ENCODE results near the gene YAP1. TPM values are rescaled to one million over a fixed set of nuclear protein-coding genes. Genes with fewer than 3 reads are reported as not detected.

YAP1 gene
- total RNA-seq, 4 donors from 2014 or later = 97.0 to 177 (median 142) TPM

GRCh38 chr11:102111787-102112508, 1.7 kb downstream of the YAP1 start:
- intact Hi-C loops (cut with DNase I) = loop anchor here (10.0 kb wide), 1 partner anchor 153 kb away; no protein-coding TSS in a partner anchor
- H3K27me3 ChIP-seq = peaks cover 0 to 12% (median 0%) of the 10 kb centered on the region in 4 donors
- H3K36me3 ChIP-seq = peaks cover 0 to 15% (median 0%) of the 10 kb centered on the region in 3 donors
- H3K4me1 ChIP-seq = peaks cover 3 to 55% (median 33%) of the 10 kb centered on the region in 3 donors
- WGBS, 2 donors = 0 to 2% methylated on average over 14 to 20 of the region's 20 CpGs
- peak overlapping the region; percentile 96 to 99 (median 98) for H3K27ac ChIP-seq
- DNase-seq = no peak
- peak overlapping the region; percentile 86 to 95 (median 95) for H3K4me3 ChIP-seq
- TF ChIP-seq POLR2A (IDR thresholded peaks at IDR 0.05) = peak in 2 of 4 donors; percentile 44 to 47
- no peak for TF ChIP-seq CTCF (IDR thresholded peaks at IDR 0.05)
- no peaks in the 10 kb centered on the region for H3K9me3 ChIP-seq

- peaks cover 0 to 12% (median 0%) of the 10 kb centered on the region in 4 donors for H3K27me3 ChIP-seq
- DNase-seq = no peak
- intact Hi-C loops (cut with DNase I) = loop anchor here (10.0 kb wide), 1 partner anchor 152 kb away; no protein-coding TSS in a partner anchor
Measured at GRCh38 chr11:102112509-102112821, 2.2 kb downstream of the YAP1 start.

GRCh38 chr11:102114032-102114431, 3.8 kb downstream of the YAP1 start:
- 48 to 49% methylated on average over 4 of the region's 4 CpGs for WGBS, 2 donors
- intact Hi-C loops (cut with DNase I) = loop anchor here (10.0 kb wide), 1 partner anchor 151 kb away; no protein-coding TSS in a partner anchor
- Histone ChIP-seq H3K27ac (peak overlapping the region in 2 of 4 donors; percentile 1 to 99), H3K27me3 (peaks cover 0 to 12% (median 0%) of the 10 kb centered on the region in 4 donors), H3K36me3 (peaks cover 0 to 15% (median 0%) of the 10 kb centered on the region in 3 donors), H3K9me3 (no peaks in the 10 kb centered on the region), H3K4me3 (peak overlapping the region in 1 of 4 donors; percentile 95), H3K4me1 (peaks cover 0 to 72% (median 39%) of the 10 kb centered on the region in 3 donors)
- TF ChIP-seq POLR2A (IDR thresholded peaks at IDR 0.05) (no peak), CTCF (IDR thresholded peaks at IDR 0.05) (no peak)
- DNase-seq = no peak

More at GRCh38 chr11:102112509-102112821, 2.2 kb downstream of the YAP1 start:
- no peak for TF ChIP-seq CTCF (IDR thresholded peaks at IDR 0.05)
- no peak for TF ChIP-seq POLR2A (IDR thresholded peaks at IDR 0.05)
- peaks cover 3 to 57% (median 35%) of the 10 kb centered on the region in 3 donors for H3K4me1 ChIP-seq
- peak overlapping the region; percentile 96 to 99 (median 98) for H3K27ac ChIP-seq
- H3K4me3 ChIP-seq = peak overlapping the region; percentile 86 to 95 (median 95)
- H3K9me3 ChIP-seq = no peaks in the 10 kb centered on the region
- H3K36me3 ChIP-seq = peaks cover 0 to 15% (median 0%) of the 10 kb centered on the region in 3 donors
- WGBS, 2 donors = 1 to 14% methylated on average over 5 of the region's 5 CpGs

- no peak for DNase-seq
- TF ChIP-seq CTCF (IDR thresholded peaks at IDR 0.05) (no peak), POLR2A (IDR thresholded peaks at IDR 0.05) (no peak)
- no peaks in the 10 kb centered on the region for H3K9me3 ChIP-seq
- H3K4me1 ChIP-seq = peaks cover 0 to 78% (median 45%) of the 10 kb centered on the region in 3 donors
- intact Hi-C loops (cut with DNase I) = loop anchor here (10.0 kb wide), 1 partner anchor 149 kb away; no protein-coding TSS in a partner anchor
- H3K36me3 ChIP-seq = peaks cover 0 to 15% (median 0%) of the 10 kb centered on the region in 3 donors
- H3K27me3 ChIP-seq = peaks cover 0 to 6% (median 0%) of the 10 kb centered on the region in 4 donors
- peak overlapping the region in 2 of 4 donors; percentile 31 to 36 for H3K27ac ChIP-seq
- H3K4me3 ChIP-seq = no peak overlapping the region
Measured at GRCh38 chr11:102115557-102115956, 5.3 kb downstream of the YAP1 start.

Data from esophagus squamous epithelium (tissue), 5 donors.